GM12878 (cell line): Measurements from ENCODE around the gene CTRL. TPM values are rescaled to one million over a fixed set of nuclear protein-coding genes. Genes with fewer than 3 reads are reported as not detected.

Experiments
- IRF4 ChIP-seq: IDR thresholded peaks from 2 replicates; pipeline ENCODE4 v1.6.1; 2011; ENCODE audit warnings: low read depth, low read length
- MAX ChIP-seq: IDR thresholded peaks from 2 replicates; pipeline ENCODE4 v1.6.1; 2012; ENCODE audit warnings: low read depth, low read length, improper control_type of control experiment
- SPI1 ChIP-seq: IDR thresholded peaks from 2 replicates; pipeline ENCODE4 v1.6.1; 2011; ENCODE audit warnings: low read depth, mild to moderate bottlenecking, low read length, moderate library complexity, borderline replicate concordance; ENCODE audit not compliant: insufficient read depth
- SREBF1 ChIP-seq: IDR thresholded peaks from 2 replicates; pipeline ENCODE4 v1.6.1; 2012; ENCODE audit warnings: mild to moderate bottlenecking, low read length
- polyA plus RNA-seq, 11 experiments: library from polyadenylated mRNA; depleted of rRNA in 4 of 11; unstranded in 6 of 11; stranded (reverse) in 5 of 11; fragments of >200 nt; fragmentation: Nextera tagmentation in 4 of 11; fragmentation: Illumina TruSeq in 1 of 11; extraction: Ambion mirVana in 4 of 11; extraction: Trizol in 1 of 11; gene quantifications; 1 replicate in 1 of 11; 2 replicates in 10 of 11; pipeline versions ENCODE4 v1.2.1 to v1.2.3, GENCODE V29; 2011 to 2016; ENCODE audit warnings: inconsistent platforms in 2 of 11, missing spikeins in 2 of 11, low read depth in 1 of 11
- small RNA-seq: library from RNA; depleted of rRNA; stranded (forward); fragments of <200 nt; gene quantifications from one replicate; pipeline ENCODE3, GENCODE V24; 2014
- total RNA-seq, 4 experiments: library from RNA; depleted of rRNA in 3 of 4; stranded (reverse); fragments of >200 nt in 3 of 4; fragmentation: Illumina TruSeq in 1 of 4; extraction: Trizol in 1 of 4; gene quantifications; 2 replicates each; pipeline versions ENCODE4 v1.2.1 to v1.2.3, GENCODE V29; 2013 to 2021
- TF ChIP-seq, protein P1 (sequence below): fragments of 450-650 bp; IDR thresholded peaks from 2 replicates; pipeline ENCODE4 v1.6.1; 2017; ENCODE audit warnings: mild to moderate bottlenecking

Gene CTRL
- total and polyA plus RNA-seq, 10 of the 15 experiments (the other 5 are each of a cell fraction or from before 2014, with no cell fraction given) = 1.1 to 4.9 (median 2.6) TPM

DNA sequence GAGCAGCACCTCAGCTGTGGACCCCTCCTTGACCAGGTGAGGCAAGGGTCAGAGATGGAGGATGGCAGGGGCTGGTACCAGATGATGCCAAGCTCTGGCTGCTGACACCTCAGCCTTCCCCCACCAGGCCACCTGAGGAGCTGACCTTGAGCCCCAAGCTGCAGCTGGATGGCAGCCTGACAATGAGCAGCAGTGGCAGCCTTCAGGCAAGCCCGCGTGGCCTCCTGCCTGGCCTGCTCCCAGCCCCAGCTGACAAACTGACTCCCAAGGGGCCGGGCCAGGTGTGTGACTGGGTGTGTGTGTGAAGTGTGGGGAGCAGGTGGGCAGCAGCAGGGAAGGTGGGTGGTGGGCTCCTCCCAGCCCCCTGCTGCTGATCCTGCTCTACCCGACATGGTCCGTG is 51.7 kb downstream of the CTRL start (continued):
- TF ChIP-seq IRF4 (no peak), SPI1 (no peak), SREBF1 (no peak), MAX (no peak)
- TF ChIP-seq, protein P1, sequence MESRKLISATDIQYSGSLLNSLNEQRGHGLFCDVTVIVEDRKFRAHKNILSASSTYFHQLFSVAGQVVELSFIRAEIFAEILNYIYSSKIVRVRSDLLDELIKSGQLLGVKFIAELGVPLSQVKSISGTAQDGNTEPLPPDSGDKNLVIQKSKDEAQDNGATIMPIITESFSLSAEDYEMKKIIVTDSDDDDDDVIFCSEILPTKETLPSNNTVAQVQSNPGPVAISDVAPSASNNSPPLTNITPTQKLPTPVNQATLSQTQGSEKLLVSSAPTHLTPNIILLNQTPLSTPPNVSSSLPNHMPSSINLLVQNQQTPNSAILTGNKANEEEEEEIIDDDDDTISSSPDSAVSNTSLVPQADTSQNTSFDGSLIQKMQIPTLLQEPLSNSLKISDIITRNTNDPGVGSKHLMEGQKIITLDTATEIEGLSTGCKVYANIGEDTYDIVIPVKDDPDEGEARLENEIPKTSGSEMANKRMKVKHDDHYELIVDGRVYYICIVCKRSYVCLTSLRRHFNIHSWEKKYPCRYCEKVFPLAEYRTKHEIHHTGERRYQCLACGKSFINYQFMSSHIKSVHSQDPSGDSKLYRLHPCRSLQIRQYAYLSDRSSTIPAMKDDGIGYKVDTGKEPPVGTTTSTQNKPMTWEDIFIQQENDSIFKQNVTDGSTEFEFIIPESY = no peak
- TF ChIP-seq, all 136 proteins: peak for 0

Small RNA genes lying within 50 kb of the gene (small RNA-seq; reads per million reads assigned to genes)
- not detected for gene NRN1L

Other genes with a start within 250 kb of the CTRL start
Only the 7 nearest of the 18 such genes appear.
- 50.3 and 53.7 TPM in 2 replicates for gene EDC4, start 58.8 kb downstream of the CTRL start, total RNA-seq (2014; rRNA removed)
- 38.1 and 42.1 TPM in 2 replicates for gene EDC4, start 58.8 kb downstream of the CTRL start, total RNA-seq (2014; rRNA removed; fragmentation: Illumina TruSeq; extraction: Trizol)
- 71.7 and 78.5 TPM in 2 replicates for gene EDC4, start 58.8 kb downstream of the CTRL start, total RNA-seq (2021)
- gene EDC4, start 58.8 kb downstream of the CTRL start, polyA plus RNA-seq (2011; rRNA removed) = 18.7 and 37.8 TPM in 2 replicates
- gene EDC4, start 58.8 kb downstream of the CTRL start, polyA plus RNA-seq (2014; fragmentation: Illumina TruSeq; extraction: Trizol) = 24.1 and 53.0 TPM in 2 replicates
- gene EDC4, start 58.8 kb downstream of the CTRL start, polyA plus RNA-seq (2014; fragmentation: Nextera tagmentation; extraction: Ambion mirVana) = 1 to 10 TPM; 1.2 to 2.2 TPM
- 56.1 and 63.2 TPM in 2 replicates for gene EDC4, start 58.8 kb downstream of the CTRL start, polyA plus RNA-seq (2014; rRNA removed)
- gene EDC4, start 58.8 kb downstream of the CTRL start, polyA plus RNA-seq (2016; fragmentation: Nextera tagmentation; extraction: Ambion mirVana) = 10 to 100 TPM; 82.2 to 86.0 TPM
- gene NRN1L, start 47.0 kb downstream of the CTRL start, total RNA-seq (2014; rRNA removed) = 0.40 TPM in 1 of 2 replicates, not detected in the other
- gene NRN1L, start 47.0 kb downstream of the CTRL start, total RNA-seq (2014; rRNA removed; fragmentation: Illumina TruSeq; extraction: Trizol) = not detected in 2 replicates
- gene NRN1L, start 47.0 kb downstream of the CTRL start, total RNA-seq (2021) = 0.92 TPM in 1 of 2 replicates, not detected in the other
- gene NRN1L, start 47.0 kb downstream of the CTRL start, polyA plus RNA-seq (2011; rRNA removed) = 0.20 TPM in 1 of 2 replicates, not detected in the other
- gene NRN1L, start 47.0 kb downstream of the CTRL start, polyA plus RNA-seq (2014; fragmentation: Illumina TruSeq; extraction: Trizol) = 0.28 TPM in 1 of 2 replicates, not detected in the other
- gene NRN1L, start 47.0 kb downstream of the CTRL start, polyA plus RNA-seq (2014; fragmentation: Nextera tagmentation; extraction: Ambion mirVana) = under 1 TPM in 1 of 2 experiments, not detected in 1; 0.11 TPM
- 0.60 and 0.99 TPM in 2 replicates for gene NRN1L, start 47.0 kb downstream of the CTRL start, polyA plus RNA-seq (2014; rRNA removed)
- under 1 TPM in 1 of 2 experiments, not detected in 1; 0.21 TPM for gene NRN1L, start 47.0 kb downstream of the CTRL start, polyA plus RNA-seq (2016; fragmentation: Nextera tagmentation; extraction: Ambion mirVana)
- 5.0 and 7.3 TPM in 2 replicates for gene PSKH1, start 38.6 kb downstream of the CTRL start, total RNA-seq (2014; rRNA removed)
- gene PSKH1, start 38.6 kb downstream of the CTRL start, total RNA-seq (2014; rRNA removed; fragmentation: Illumina TruSeq; extraction: Trizol) = 6.7 and 7.2 TPM in 2 replicates
- 17.2 and 18.9 TPM in 2 replicates for gene PSKH1, start 38.6 kb downstream of the CTRL start, total RNA-seq (2021)
- 3.1 and 7.5 TPM in 2 replicates for gene PSKH1, start 38.6 kb downstream of the CTRL start, polyA plus RNA-seq (2011; rRNA removed)
- gene PSKH1, start 38.6 kb downstream of the CTRL start, polyA plus RNA-seq (2014; fragmentation: Illumina TruSeq; extraction: Trizol) = 2.3 and 8.1 TPM in 2 replicates
- gene PSKH1, start 38.6 kb downstream of the CTRL start, polyA plus RNA-seq (2014; fragmentation: Nextera tagmentation; extraction: Ambion mirVana) = 1 to 10 TPM in 1 of 2 experiments, under 1 TPM in 1; 0.63 to 1.2 TPM
- 12.8 and 14.1 TPM in 2 replicates for gene PSKH1, start 38.6 kb downstream of the CTRL start, polyA plus RNA-seq (2014; rRNA removed)
- 10 to 100 TPM; 13.9 to 20.4 TPM for gene PSKH1, start 38.6 kb downstream of the CTRL start, polyA plus RNA-seq (2016; fragmentation: Nextera tagmentation; extraction: Ambion mirVana)
- 254 and 295 TPM in 2 replicates for gene PSMB10, start 5.0 kb upstream of the CTRL start, total RNA-seq (2014; rRNA removed)
- gene PSMB10, start 5.0 kb upstream of the CTRL start, total RNA-seq (2014; rRNA removed; fragmentation: Illumina TruSeq; extraction: Trizol) = 97.2 and 108 TPM in 2 replicates
- gene PSMB10, start 5.0 kb upstream of the CTRL start, total RNA-seq (2021) = 203 and 207 TPM in 2 replicates
- 32.0 and 70.6 TPM in 2 replicates for gene PSMB10, start 5.0 kb upstream of the CTRL start, polyA plus RNA-seq (2011; rRNA removed)
- 2.8 and 24.1 TPM in 2 replicates for gene PSMB10, start 5.0 kb upstream of the CTRL start, polyA plus RNA-seq (2014; fragmentation: Illumina TruSeq; extraction: Trizol)
- 10 to 100 TPM; 27.4 to 80.8 TPM for gene PSMB10, start 5.0 kb upstream of the CTRL start, polyA plus RNA-seq (2014; fragmentation: Nextera tagmentation; extraction: Ambion mirVana)
- gene PSMB10, start 5.0 kb upstream of the CTRL start, polyA plus RNA-seq (2014; rRNA removed) = 193 and 227 TPM in 2 replicates
- 100 to 1,000 TPM; 266 to 308 TPM for gene PSMB10, start 5.0 kb upstream of the CTRL start, polyA plus RNA-seq (2016; fragmentation: Nextera tagmentation; extraction: Ambion mirVana)
- 3.8 and 5.2 TPM in 2 replicates for gene LCAT, start 12.3 kb upstream of the CTRL start, total RNA-seq (2014; rRNA removed)
- 2.3 and 3.1 TPM in 2 replicates for gene LCAT, start 12.3 kb upstream of the CTRL start, total RNA-seq (2014; rRNA removed; fragmentation: Illumina TruSeq; extraction: Trizol)
- 8.2 and 11.7 TPM in 2 replicates for gene LCAT, start 12.3 kb upstream of the CTRL start, total RNA-seq (2021)
- gene LCAT, start 12.3 kb upstream of the CTRL start, polyA plus RNA-seq (2011; rRNA removed) = 1.2 and 2.6 TPM in 2 replicates
- gene LCAT, start 12.3 kb upstream of the CTRL start, polyA plus RNA-seq (2014; fragmentation: Illumina TruSeq; extraction: Trizol) = 0.92 and 3.4 TPM in 2 replicates
- gene LCAT, start 12.3 kb upstream of the CTRL start, polyA plus RNA-seq (2014; fragmentation: Nextera tagmentation; extraction: Ambion mirVana) = under 1 TPM; 0.61 to 0.71 TPM
- 6.5 and 11.7 TPM in 2 replicates for gene LCAT, start 12.3 kb upstream of the CTRL start, polyA plus RNA-seq (2014; rRNA removed)
- 1 to 10 TPM; 3.3 TPM for gene LCAT, start 12.3 kb upstream of the CTRL start, polyA plus RNA-seq (2016; fragmentation: Nextera tagmentation; extraction: Ambion mirVana)
- gene SLC12A4, start 36.8 kb upstream of the CTRL start, total RNA-seq (2014; rRNA removed) = 13.7 and 14.5 TPM in 2 replicates
- gene SLC12A4, start 36.8 kb upstream of the CTRL start, total RNA-seq (2014; rRNA removed; fragmentation: Illumina TruSeq; extraction: Trizol) = 9.2 and 11.3 TPM in 2 replicates
- gene SLC12A4, start 36.8 kb upstream of the CTRL start, total RNA-seq (2021) = 33.9 and 39.9 TPM in 2 replicates
- 6.8 and 14.0 TPM in 2 replicates for gene SLC12A4, start 36.8 kb upstream of the CTRL start, polyA plus RNA-seq (2011; rRNA removed)
- gene SLC12A4, start 36.8 kb upstream of the CTRL start, polyA plus RNA-seq (2014; fragmentation: Illumina TruSeq; extraction: Trizol) = 11.5 and 14.0 TPM in 2 replicates
- 1 to 10 TPM in 1 of 2 experiments, under 1 TPM in 1; 0.95 to 1.7 TPM for gene SLC12A4, start 36.8 kb upstream of the CTRL start, polyA plus RNA-seq (2014; fragmentation: Nextera tagmentation; extraction: Ambion mirVana)
- 17.5 and 18.7 TPM in 2 replicates for gene SLC12A4, start 36.8 kb upstream of the CTRL start, polyA plus RNA-seq (2014; rRNA removed)
- gene SLC12A4, start 36.8 kb upstream of the CTRL start, polyA plus RNA-seq (2016; fragmentation: Nextera tagmentation; extraction: Ambion mirVana) = 10 to 100 TPM; 18.6 to 18.7 TPM
- 0.11 TPM in 1 of 2 replicates, not detected in the other for gene DPEP3, start 48.6 kb upstream of the CTRL start, total RNA-seq (2014; rRNA removed)
- gene DPEP3, start 48.6 kb upstream of the CTRL start, total RNA-seq (2014; rRNA removed; fragmentation: Illumina TruSeq; extraction: Trizol) = not detected in 2 replicates
- not detected in 2 replicates for gene DPEP3, start 48.6 kb upstream of the CTRL start, total RNA-seq (2021)
- not detected in 2 replicates for gene DPEP3, start 48.6 kb upstream of the CTRL start, polyA plus RNA-seq (2011; rRNA removed)
- not detected in 2 replicates for gene DPEP3, start 48.6 kb upstream of the CTRL start, polyA plus RNA-seq (2014; fragmentation: Illumina TruSeq; extraction: Trizol)
- not detected for gene DPEP3, start 48.6 kb upstream of the CTRL start, polyA plus RNA-seq (2014; fragmentation: Nextera tagmentation; extraction: Ambion mirVana)
- not detected in 2 replicates for gene DPEP3, start 48.6 kb upstream of the CTRL start, polyA plus RNA-seq (2014; rRNA removed)
- not detected for gene DPEP3, start 48.6 kb upstream of the CTRL start, polyA plus RNA-seq (2016; fragmentation: Nextera tagmentation; extraction: Ambion mirVana)